ENCODE results near the gene NFAM1. TPM values are rescaled to one million over a fixed set of nuclear protein-coding genes. Genes with fewer than 3 reads are reported as not detected.

Gene NFAM1
- total and polyA plus RNA-seq, 4 donors, result 0.36 to 3.8 (median 2.6) TPM

DNA sequence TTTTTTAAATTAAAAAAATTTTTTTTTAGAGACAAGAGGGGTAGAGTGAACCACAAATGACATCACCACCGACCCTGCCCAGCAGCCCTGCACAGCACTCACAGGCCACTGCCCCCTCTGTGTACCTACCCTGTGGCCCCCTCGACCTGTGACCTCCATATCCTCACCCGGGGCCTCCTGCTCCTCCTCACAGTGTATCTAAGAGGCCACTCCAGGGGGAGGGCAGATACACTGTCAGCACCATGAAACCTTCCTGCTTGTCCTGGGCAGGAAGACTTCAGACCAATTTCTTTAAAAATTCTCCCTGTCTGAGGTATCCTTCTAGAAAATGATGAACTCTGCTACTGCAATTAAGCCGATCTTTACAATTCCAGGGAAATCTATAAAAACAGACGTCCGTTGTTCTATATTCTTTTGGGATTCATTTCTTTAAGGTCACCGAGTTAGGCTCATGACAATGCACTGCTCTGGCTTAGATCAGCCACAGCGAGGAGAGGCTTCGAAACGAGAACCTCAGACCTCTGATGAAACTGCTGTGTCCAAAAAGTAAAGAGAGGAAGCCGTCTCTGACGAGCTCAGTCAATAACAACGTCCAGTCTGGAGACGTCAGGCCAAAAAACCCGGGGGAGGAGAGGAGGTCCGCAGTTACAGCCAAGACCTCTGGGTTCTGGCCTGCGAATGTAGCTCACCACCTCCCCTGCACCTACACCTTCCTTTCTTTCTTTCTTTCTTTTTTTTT lies 17.5 kb downstream of the NFAM1 start:
- no peak for DNase-seq (ENCODE audit: low spot score)
- H3K4me1 ChIP-seq (ENCODE audit: control insufficient read depth in 4 of 4, insufficient read depth in 4 of 4, low read length in 3 of 4), result no peaks in the 10 kb centered on the region
- no peaks in the 10 kb centered on the region for H3K36me3 ChIP-seq (ENCODE audit: control insufficient read depth in 4 of 4, insufficient read depth in 3 of 4, low read depth in 1 of 4, low read length in 3 of 4)
- H3K27ac ChIP-seq (ENCODE audit: low read depth in 1 of 2, low read length in 2 of 2), result no peak overlapping the region
- H3K27me3 ChIP-seq (ENCODE audit: control insufficient read depth in 4 of 4, insufficient read depth in 4 of 4, low read length in 3 of 4), result no peaks in the 10 kb centered on the region
- TF ChIP-seq FOXA1 (IDR thresholded peaks at IDR 0.05), result no peak
- no peak for TF ChIP-seq HNF4G (IDR thresholded peaks at IDR 0.05)
- TF ChIP-seq, protein P1, sequence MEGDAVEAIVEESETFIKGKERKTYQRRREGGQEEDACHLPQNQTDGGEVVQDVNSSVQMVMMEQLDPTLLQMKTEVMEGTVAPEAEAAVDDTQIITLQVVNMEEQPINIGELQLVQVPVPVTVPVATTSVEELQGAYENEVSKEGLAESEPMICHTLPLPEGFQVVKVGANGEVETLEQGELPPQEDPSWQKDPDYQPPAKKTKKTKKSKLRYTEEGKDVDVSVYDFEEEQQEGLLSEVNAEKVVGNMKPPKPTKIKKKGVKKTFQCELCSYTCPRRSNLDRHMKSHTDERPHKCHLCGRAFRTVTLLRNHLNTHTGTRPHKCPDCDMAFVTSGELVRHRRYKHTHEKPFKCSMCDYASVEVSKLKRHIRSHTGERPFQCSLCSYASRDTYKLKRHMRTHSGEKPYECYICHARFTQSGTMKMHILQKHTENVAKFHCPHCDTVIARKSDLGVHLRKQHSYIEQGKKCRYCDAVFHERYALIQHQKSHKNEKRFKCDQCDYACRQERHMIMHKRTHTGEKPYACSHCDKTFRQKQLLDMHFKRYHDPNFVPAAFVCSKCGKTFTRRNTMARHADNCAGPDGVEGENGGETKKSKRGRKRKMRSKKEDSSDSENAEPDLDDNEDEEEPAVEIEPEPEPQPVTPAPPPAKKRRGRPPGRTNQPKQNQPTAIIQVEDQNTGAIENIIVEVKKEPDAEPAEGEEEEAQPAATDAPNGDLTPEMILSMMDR (IDR thresholded peaks at IDR 0.05; ENCODE audit: low read depth, low read length, missing input control), result no peak
- TF ChIP-seq YY1 (IDR thresholded peaks at IDR 0.05), result no peak
- no peak for TF ChIP-seq FOXA2 (IDR thresholded peaks at IDR 0.05)
- TF ChIP-seq, protein P2, sequence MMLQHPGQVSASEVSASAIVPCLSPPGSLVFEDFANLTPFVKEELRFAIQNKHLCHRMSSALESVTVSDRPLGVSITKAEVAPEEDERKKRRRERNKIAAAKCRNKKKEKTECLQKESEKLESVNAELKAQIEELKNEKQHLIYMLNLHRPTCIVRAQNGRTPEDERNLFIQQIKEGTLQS (IDR thresholded peaks at IDR 0.05), result no peak
- no peak for TF ChIP-seq RXRA (IDR thresholded peaks at IDR 0.05)
- TF ChIP-seq, protein P3, sequence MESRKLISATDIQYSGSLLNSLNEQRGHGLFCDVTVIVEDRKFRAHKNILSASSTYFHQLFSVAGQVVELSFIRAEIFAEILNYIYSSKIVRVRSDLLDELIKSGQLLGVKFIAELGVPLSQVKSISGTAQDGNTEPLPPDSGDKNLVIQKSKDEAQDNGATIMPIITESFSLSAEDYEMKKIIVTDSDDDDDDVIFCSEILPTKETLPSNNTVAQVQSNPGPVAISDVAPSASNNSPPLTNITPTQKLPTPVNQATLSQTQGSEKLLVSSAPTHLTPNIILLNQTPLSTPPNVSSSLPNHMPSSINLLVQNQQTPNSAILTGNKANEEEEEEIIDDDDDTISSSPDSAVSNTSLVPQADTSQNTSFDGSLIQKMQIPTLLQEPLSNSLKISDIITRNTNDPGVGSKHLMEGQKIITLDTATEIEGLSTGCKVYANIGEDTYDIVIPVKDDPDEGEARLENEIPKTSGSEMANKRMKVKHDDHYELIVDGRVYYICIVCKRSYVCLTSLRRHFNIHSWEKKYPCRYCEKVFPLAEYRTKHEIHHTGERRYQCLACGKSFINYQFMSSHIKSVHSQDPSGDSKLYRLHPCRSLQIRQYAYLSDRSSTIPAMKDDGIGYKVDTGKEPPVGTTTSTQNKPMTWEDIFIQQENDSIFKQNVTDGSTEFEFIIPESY (IDR thresholded peaks at IDR 0.05), result no peak
- no peak for TF ChIP-seq HNF4A (conservative IDR thresholded peaks at IDR 0.05)
- TF ChIP-seq RAD21 (IDR thresholded peaks at IDR 0.05), result no peak
- no peak for TF ChIP-seq SP1 (IDR thresholded peaks at IDR 0.05)
- TF ChIP-seq GABPA (IDR thresholded peaks at IDR 0.05 in 1 of 2, conservative IDR thresholded peaks at IDR 0.05 in 1 of 2), result no peak
- TF ChIP-seq, protein P4, sequence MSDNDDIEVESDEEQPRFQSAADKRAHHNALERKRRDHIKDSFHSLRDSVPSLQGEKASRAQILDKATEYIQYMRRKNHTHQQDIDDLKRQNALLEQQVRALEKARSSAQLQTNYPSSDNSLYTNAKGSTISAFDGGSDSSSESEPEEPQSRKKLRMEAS (IDR thresholded peaks at IDR 0.05), result no peak
- TF ChIP-seq, protein P5, sequence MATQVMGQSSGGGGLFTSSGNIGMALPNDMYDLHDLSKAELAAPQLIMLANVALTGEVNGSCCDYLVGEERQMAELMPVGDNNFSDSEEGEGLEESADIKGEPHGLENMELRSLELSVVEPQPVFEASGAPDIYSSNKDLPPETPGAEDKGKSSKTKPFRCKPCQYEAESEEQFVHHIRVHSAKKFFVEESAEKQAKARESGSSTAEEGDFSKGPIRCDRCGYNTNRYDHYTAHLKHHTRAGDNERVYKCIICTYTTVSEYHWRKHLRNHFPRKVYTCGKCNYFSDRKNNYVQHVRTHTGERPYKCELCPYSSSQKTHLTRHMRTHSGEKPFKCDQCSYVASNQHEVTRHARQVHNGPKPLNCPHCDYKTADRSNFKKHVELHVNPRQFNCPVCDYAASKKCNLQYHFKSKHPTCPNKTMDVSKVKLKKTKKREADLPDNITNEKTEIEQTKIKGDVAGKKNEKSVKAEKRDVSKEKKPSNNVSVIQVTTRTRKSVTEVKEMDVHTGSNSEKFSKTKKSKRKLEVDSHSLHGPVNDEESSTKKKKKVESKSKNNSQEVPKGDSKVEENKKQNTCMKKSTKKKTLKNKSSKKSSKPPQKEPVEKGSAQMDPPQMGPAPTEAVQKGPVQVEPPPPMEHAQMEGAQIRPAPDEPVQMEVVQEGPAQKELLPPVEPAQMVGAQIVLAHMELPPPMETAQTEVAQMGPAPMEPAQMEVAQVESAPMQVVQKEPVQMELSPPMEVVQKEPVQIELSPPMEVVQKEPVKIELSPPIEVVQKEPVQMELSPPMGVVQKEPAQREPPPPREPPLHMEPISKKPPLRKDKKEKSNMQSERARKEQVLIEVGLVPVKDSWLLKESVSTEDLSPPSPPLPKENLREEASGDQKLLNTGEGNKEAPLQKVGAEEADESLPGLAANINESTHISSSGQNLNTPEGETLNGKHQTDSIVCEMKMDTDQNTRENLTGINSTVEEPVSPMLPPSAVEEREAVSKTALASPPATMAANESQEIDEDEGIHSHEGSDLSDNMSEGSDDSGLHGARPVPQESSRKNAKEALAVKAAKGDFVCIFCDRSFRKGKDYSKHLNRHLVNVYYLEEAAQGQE (IDR thresholded peaks at IDR 0.05), result no peak
- no peak for TF ChIP-seq NR2F2 (IDR thresholded peaks at IDR 0.05)
- 65% methylated on average over 17 of the region's 17 CpGs for whole genome bisulfite sequencing
- no peaks in the 10 kb centered on the region for H3K9me3 ChIP-seq (ENCODE audit: control insufficient read depth in 4 of 4, low read length in 3 of 4)
- H3K9ac ChIP-seq (ENCODE audit: low read depth in 1 of 2, low read length in 2 of 2), result no peak overlapping the region
- no peak overlapping the region for H3K4me3 ChIP-seq (ENCODE audit: low read depth in 1 of 3, low read length in 3 of 3)

Measured in liver (tissue), 9 donors.